HG03108 (cell line): ENCODE measurements around the gene RHD.
A peak's percentile ranks its signal among the peaks of the same experiment; 100 is the strongest.
"Not testable (repeated sequence)": the region's sequence is repeated elsewhere in the genome, so short reads cannot be mapped to it uniquely, and the experiment has no call there.

Experiments used
- ATAC-seq: cut with Tn5 transposase; IDR thresholded peaks from one replicate; pipeline ENCODE4 v1.9.1; 2021; ENCODE audit warnings: moderate library complexity; ENCODE audit not compliant: unreplicated experiment

Gene RHD

GRCh38 chr1:25302330-25302729 is 30.0 kb downstream of the RHD start:
- ATAC-seq: not testable (repeated sequence)

- ATAC-seq: not testable (repeated sequence)
Observed at GRCh38 chr1:25304936-25305335, 32.6 kb downstream of the RHD start.

GRCh38 chr1:25308168-25308567 is 35.9 kb downstream of the RHD start:
- not testable (repeated sequence) for ATAC-seq

- ATAC-seq: not testable (repeated sequence)
Observed at GRCh38 chr1:25309085-25309484, 36.8 kb downstream of the RHD start.

GRCh38 chr1:25309486-25309885 is 37.2 kb downstream of the RHD start:
- ATAC-seq: not testable (repeated sequence)

- not testable (repeated sequence) for ATAC-seq
Observed at GRCh38 chr1:25312806-25313470, 40.6 kb downstream of the RHD start.

GRCh38 chr1:25320314-25320938 is 48.1 kb downstream of the RHD start:
- ATAC-seq: not testable (repeated sequence)

GRCh38 chr1:25322127-25322526 is 49.8 kb downstream of the RHD start:
- ATAC-seq: not testable (repeated sequence)

- ATAC-seq: not testable (repeated sequence)
Observed at GRCh38 chr1:25324407-25324806, 52.1 kb downstream of the RHD start.

- ATAC-seq: not testable (repeated sequence)
Observed at GRCh38 chr1:25327864-25328790, 55.8 kb downstream of the RHD start.

- not testable (repeated sequence) for ATAC-seq
Observed at GRCh38 chr1:25328791-25329185, 56.5 kb downstream of the RHD start.

GRCh38 chr1:25329336-25329735 is 57.0 kb downstream of the RHD start:
- not testable (repeated sequence) for ATAC-seq

- not testable (repeated sequence) for ATAC-seq
Observed at GRCh38 chr1:25329950-25330349, 57.6 kb downstream of the RHD start.

- peak; percentile 34 for ATAC-seq
Observed at GRCh38 chr1:25336922-25337354, 64.6 kb downstream of the RHD start.

GRCh38 chr1:25337483-25338187 is 65.3 kb downstream of the RHD start:
- peak; percentile 34 for ATAC-seq

GRCh38 chr1:25338188-25338981 is 66.1 kb downstream of the RHD start, which contains the start of gene TMEM50A:
Gene TMEM50A, plus strand, starts transcription at chr1:25338334. Its CDS starts 2,153 bp downstream, at chr1:25340487.
- ATAC-seq: peak; percentile 66

GRCh38 chr1:25338986-25339385 is 66.7 kb downstream of the RHD start:
- no peak for ATAC-seq

- ATAC-seq: no peak
Observed at GRCh38 chr1:25341746-25342145, 69.4 kb downstream of the RHD start.

GRCh38 chr1:25342846-25343245 is 70.5 kb downstream of the RHD start:
- ATAC-seq: no peak

- ATAC-seq: no peak
Observed at GRCh38 chr1:25343872-25344271, 71.6 kb downstream of the RHD start.
